Prostate gland (tissue), 2 donors: ENCODE data around the gene MMP15. TPM values are rescaled to one million over a fixed set of nuclear protein-coding genes. Genes with fewer than 3 reads are reported as not detected.

Source experiments
- DNase-seq: peaks from one replicate; pipeline ENCODE4 v3.0.0-alpha.2; 2019; ENCODE audit warnings: low spot score
- H3K27ac ChIP-seq, 2 donors: fragments of 200-600 bp; sonication (generic); 2 replicates each; pipeline ENCODE4 v1.5.1; 2017 to 2019
- H3K27me3 ChIP-seq: fragments of 200-600 bp; sonication (generic); replicated peaks from 2 replicates; pipeline ENCODE4 v1.5.1; 2019; ENCODE audit not compliant: insufficient read depth
- H3K36me3 ChIP-seq, 2 donors: fragments of 200-600 bp; sonication (generic); 1 replicate in 1 of 2; 2 replicates in 1 of 2; pipeline versions ENCODE4 v1.5.1 to v1.8.1; 2017 to 2019
- H3K4me1 ChIP-seq: fragments of 200-600 bp; sonication (generic); replicated peaks from 2 replicates; pipeline ENCODE4 v1.5.1; 2019
- H3K4me3 ChIP-seq, 2 donors: fragments of 200-600 bp; sonication (generic); 2 replicates each; pipeline ENCODE4 v1.5.1; 2017 to 2019
- H3K9me3 ChIP-seq: fragments of 200-600 bp; sonication (generic); 2 replicates; pipeline ENCODE4 v1.5.1; 2017
- POLR2A ChIP-seq: fragments of 450-650 bp; IDR thresholded peaks from one replicate; pipeline ENCODE4 v1.6.1; 2016; ENCODE audit warnings: antibody characterized with exemption, mild to moderate bottlenecking
- POLR2AphosphoS5 ChIP-seq: sonication (generic); formaldehyde crosslinking; IDR thresholded peaks from one replicate; pipeline ENCODE4 v1.6.1; 2017; ENCODE audit warnings: antibody characterized with exemption
- WGBS: methylation state at CpG from one replicate; pipeline ENCODE4 v1.1.5; 2018; 5-methylcytosine and 5-hydroxymethylcytosine counted together
- intact Hi-C: fragments of 100-400 bp; cut with DNase I; formaldehyde crosslinking; loops from one replicate; pipeline ENCODE4 v1.14.2; 2022
- total RNA-seq, 2 donors: library from RNA; depleted of rRNA; stranded (reverse); fragments of >200 nt; gene quantifications; one replicate each; pipeline ENCODE4 v1.1.0, GENCODE V29; 2016
- TF ChIP-seq, protein P1 (sequence below), 4 experiments: fragments of 200-600 bp in 2 of 4; fragments of 450-650 bp in 2 of 4; sonication (generic) in 2 of 4; IDR thresholded peaks; 1 replicate in 3 of 4; 2 replicates in 1 of 4; pipeline ENCODE4 v1.5.1; 2016 to 2019; ENCODE audit warnings: antibody characterized with exemption in 4 of 4, mild to moderate bottlenecking in 2 of 4, moderate library complexity in 2 of 4

MMP15 gene
- total RNA-seq, 2 donors from 2014 or later = 8.0 to 232 TPM

DNA sequence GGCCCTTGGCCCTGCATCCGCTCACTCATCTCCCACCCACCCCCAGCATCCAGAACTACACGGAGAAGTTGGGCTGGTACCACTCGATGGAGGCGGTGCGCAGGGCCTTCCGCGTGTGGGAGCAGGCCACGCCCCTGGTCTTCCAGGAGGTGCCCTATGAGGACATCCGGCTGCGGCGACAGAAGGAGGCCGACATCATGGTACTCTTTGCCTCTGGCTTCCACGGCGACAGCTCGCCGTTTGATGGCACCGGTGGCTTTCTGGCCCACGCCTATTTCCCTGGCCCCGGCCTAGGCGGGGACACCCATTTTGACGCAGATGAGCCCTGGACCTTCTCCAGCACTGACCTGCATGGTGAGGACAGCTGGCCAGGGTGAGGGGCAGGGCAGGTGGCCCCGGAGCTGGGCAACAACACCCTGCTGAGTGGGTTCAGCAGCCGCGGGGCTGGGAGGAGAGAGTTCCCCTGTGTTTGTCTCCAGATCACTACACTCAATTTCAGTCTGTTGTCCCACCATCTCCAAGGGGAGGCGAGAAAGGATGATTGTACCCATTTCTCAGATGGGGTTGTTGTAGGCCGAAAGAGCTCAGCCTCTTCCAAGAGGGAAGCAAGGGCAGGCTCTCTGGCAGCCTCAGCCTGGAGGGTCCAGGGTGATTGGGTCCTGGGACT, 14.4 kb downstream of the MMP15 start:
- Histone ChIP-seq H3K4me1 (no peaks in the 10 kb centered on the region), H3K4me3 (no peak overlapping the region), H3K36me3 (no peaks in the 10 kb centered on the region), H3K27me3 (no peaks in the 10 kb centered on the region), H3K27ac (no peak overlapping the region), H3K9me3 (no peaks in the 10 kb centered on the region)
- TF ChIP-seq POLR2AphosphoS5 (no peak), POLR2A (no peak)
- TF ChIP-seq, protein P1, sequence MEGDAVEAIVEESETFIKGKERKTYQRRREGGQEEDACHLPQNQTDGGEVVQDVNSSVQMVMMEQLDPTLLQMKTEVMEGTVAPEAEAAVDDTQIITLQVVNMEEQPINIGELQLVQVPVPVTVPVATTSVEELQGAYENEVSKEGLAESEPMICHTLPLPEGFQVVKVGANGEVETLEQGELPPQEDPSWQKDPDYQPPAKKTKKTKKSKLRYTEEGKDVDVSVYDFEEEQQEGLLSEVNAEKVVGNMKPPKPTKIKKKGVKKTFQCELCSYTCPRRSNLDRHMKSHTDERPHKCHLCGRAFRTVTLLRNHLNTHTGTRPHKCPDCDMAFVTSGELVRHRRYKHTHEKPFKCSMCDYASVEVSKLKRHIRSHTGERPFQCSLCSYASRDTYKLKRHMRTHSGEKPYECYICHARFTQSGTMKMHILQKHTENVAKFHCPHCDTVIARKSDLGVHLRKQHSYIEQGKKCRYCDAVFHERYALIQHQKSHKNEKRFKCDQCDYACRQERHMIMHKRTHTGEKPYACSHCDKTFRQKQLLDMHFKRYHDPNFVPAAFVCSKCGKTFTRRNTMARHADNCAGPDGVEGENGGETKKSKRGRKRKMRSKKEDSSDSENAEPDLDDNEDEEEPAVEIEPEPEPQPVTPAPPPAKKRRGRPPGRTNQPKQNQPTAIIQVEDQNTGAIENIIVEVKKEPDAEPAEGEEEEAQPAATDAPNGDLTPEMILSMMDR (IDR thresholded peaks at IDR 0.05) = no peak
- intact Hi-C loops = no loop called here
- 92% methylated on average over 25 of the region's 26 CpGs for WGBS
- DNase-seq = no peak

DNA sequence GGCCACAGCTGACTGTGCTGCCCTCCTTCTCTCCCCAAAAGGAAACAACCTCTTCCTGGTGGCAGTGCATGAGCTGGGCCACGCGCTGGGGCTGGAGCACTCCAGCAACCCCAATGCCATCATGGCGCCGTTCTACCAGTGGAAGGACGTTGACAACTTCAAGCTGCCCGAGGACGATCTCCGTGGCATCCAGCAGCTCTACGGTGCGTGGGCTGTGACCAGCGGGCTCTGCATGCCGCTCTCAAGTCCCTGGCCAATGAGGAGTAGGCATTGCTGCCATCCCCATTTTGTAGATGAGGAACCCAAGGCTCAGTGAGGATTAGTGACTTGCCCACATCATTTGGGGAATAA, 14.9 kb downstream of the MMP15 start:
- Histone ChIP-seq H3K36me3 (no peaks in the 10 kb centered on the region), H3K27ac (no peak overlapping the region), H3K27me3 (no peaks in the 10 kb centered on the region), H3K4me3 (no peak overlapping the region), H3K9me3 (no peaks in the 10 kb centered on the region), H3K4me1 (no peaks in the 10 kb centered on the region)
- DNase-seq = no peak
- intact Hi-C loops = no loop called here
- WGBS = 96% methylated on average over 12 of the region's 12 CpGs
- TF ChIP-seq POLR2A (no peak), POLR2AphosphoS5 (no peak)
- TF ChIP-seq, protein P1 (IDR thresholded peaks at IDR 0.05) = no peak

DNA sequence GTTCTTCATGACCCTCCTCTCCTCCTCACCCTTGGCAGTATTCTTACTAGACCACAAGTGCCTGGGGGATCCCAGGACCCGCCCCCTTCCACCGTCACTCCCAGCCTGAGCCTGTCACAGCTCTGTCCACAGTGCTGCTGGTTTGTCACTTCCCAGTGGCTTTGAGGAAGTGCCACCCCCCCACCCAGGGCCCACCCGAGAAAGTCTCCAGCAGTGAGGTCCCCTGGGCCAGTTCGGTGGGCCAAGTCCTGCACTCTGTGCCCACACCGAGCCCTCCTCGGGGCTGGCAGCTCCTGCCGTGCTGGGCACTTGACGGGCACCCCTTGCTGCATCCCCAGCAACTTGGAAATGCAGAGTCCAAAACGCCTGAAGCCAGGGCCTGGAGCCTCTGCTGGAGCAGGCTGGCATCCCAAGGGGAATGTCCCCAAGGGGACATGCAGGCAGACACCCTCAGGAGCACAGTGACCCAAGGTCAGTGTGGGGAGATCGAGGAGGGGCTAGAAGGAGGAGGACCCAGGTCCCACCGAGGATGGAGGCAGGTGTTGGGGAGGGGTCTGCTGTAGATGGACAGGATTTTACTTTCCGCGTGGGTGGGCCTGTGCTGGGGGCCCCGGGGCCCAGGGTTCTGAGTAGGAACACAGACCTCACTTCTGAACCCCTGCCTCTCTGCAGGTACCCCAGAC, 15.5 kb downstream of the MMP15 start:
- 91% methylated on average over 14 of the region's 14 CpGs for WGBS
- intact Hi-C loops = no loop called here
- Histone ChIP-seq H3K27ac (no peak overlapping the region), H3K27me3 (no peaks in the 10 kb centered on the region), H3K4me3 (no peak overlapping the region), H3K9me3 (no peaks in the 10 kb centered on the region), H3K4me1 (no peaks in the 10 kb centered on the region), H3K36me3 (no peaks in the 10 kb centered on the region)
- TF ChIP-seq, protein P1 (IDR thresholded peaks at IDR 0.05) = no peak
- TF ChIP-seq POLR2A = no peak
- TF ChIP-seq POLR2AphosphoS5 = no peak
- no peak for DNase-seq

DNA sequence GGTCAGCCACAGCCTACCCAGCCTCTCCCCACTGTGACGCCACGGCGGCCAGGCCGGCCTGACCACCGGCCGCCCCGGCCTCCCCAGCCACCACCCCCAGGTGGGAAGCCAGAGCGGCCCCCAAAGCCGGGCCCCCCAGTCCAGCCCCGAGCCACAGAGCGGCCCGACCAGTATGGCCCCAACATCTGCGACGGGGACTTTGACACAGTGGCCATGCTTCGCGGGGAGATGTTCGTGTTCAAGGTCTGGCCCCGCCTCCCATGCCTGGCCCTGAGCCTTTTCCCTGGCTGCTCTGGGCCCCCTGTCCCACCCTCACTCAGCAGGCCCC, 16.0 kb downstream of the MMP15 start:
- intact Hi-C loops = no loop called here
- no peak for TF ChIP-seq POLR2AphosphoS5
- TF ChIP-seq, protein P1 (IDR thresholded peaks at IDR 0.05) = no peak
- TF ChIP-seq POLR2A = no peak
- Histone ChIP-seq H3K4me3 (no peak overlapping the region), H3K4me1 (no peaks in the 10 kb centered on the region), H3K9me3 (no peaks in the 10 kb centered on the region), H3K36me3 (no peaks in the 10 kb centered on the region), H3K27ac (no peak overlapping the region), H3K27me3 (no peaks in the 10 kb centered on the region)
- WGBS = 83% methylated on average over 6 of the region's 18 CpGs
- no peak for DNase-seq
